Left colon (tissue), 2 donors: ENCODE measurements around the gene KIF23. TPM values are rescaled to one million over a fixed set of nuclear protein-coding genes. Genes with fewer than 3 reads are reported as not detected.

ENCODE experiments used
- ATAC-seq: fragments of 200-7000 bp; cut with Tn5 transposase; one replicate; pipeline ENCODE4 v1.9.1; 2020; ENCODE audit warnings: mild to moderate bottlenecking, moderate library complexity
- DNase-seq, 2 donors: peaks; one replicate each; pipeline ENCODE4 v3.0.0-alpha.2; 2020
- intact Hi-C, 2 donors: fragments of 100-400 bp; cut with DNase I in 1 of 2; cut with micrococcal nuclease in 1 of 2; formaldehyde crosslinking; loops; one replicate each; pipeline versions ENCODE4 v1.11.2 to v1.14.0; 2022; cut with DNase I, micrococcal nuclease
- total RNA-seq, 2 donors: library from RNA; stranded (reverse); fragmentation: NEBNext Ultra II Directional; extraction: Animal tissue kit (Norgen Biotek cat#: 25700); gene quantifications; one replicate each; pipeline ENCODE4 v1.2.1, GENCODE V29; 2021
- donor health status: DM: no; HTN: no; CAD: no.
- donor health status: DM: yes; HTN: yes; CAD: no.

The KIF23 gene
- total RNA-seq, 2 donors from 2014 or later, result 4.0 to 8.7 TPM

DNA sequence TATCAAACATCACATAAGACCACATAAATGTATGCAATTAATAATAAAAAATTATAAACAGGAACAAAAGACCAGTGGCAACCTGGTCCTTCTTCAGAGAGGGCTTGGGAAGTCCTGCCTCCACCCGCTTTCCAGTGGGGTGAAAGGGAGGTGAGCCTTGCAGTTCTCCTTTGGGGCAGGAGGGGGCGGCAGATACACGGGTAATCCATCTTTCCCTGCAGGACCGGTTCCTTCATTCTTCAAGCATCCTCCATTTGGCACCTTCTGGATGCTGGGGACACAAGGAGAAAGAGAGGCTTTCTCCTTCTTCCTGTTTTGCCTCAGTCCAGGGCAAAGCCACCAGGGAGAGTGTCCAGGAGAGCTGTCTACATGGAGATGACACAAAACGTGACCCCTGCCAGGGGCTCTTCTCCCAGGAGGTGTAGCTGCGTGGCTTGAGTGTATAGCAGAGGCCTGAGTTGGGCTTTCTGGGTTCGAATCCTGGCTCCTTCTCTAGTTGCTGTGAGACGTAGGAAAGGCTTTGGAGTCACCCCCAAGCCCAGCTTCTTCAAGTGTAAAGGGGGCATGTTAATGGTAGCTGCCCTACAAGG is 61.7 kb downstream of the KIF23 start:
- DNase-seq (peak; percentile 39 to 84), ATAC-seq (peak; percentile 94)
- intact Hi-C loops, result loop anchor here (5.0 to 10.0 kb wide), 2 partner anchors 1009 to 1011 kb away; no protein-coding TSS in a partner anchor

DNA sequence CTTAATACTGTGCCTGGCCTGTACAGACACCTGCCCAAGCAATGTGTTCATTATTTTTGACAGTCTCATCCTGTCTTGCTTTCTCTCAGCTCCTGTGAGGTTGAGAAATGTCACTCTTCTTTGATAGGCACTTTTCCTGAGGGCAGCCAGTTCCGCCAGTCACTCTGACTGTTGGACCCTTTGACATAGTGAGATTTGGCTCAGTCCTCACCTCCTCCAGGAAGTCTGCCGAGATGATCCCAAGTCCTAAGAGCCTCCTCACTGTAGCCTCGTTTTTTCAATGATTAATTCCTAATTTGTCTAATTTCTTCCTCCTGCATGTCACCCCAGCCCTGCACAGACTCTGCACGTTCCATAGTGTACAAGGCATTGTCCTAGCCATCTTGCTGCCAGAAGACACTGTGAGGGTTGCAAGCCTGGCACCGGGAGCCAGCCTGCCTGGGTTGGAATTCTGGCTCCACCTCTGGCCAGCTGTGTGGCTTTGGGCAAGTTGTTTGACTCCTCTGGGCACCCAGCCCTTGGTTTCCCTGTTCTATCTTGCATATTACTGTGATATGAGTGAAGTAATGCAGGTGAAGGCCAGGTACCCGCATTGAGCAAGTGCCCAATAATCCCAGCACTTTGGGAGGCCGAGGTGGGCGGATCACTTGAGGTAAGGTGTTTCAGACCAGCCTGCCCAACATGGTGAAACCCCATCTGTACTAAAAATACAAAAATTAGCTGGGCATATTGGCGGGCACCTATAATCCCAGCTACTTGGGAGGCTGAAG is 62.7 kb downstream of the KIF23 start:
- no peak for DNase-seq
- ATAC-seq, result no peak
- intact Hi-C loops, result loop anchor here (5.0 to 10.0 kb wide), 2 partner anchors 1008 to 1010 kb away; no protein-coding TSS in a partner anchor

DNA sequence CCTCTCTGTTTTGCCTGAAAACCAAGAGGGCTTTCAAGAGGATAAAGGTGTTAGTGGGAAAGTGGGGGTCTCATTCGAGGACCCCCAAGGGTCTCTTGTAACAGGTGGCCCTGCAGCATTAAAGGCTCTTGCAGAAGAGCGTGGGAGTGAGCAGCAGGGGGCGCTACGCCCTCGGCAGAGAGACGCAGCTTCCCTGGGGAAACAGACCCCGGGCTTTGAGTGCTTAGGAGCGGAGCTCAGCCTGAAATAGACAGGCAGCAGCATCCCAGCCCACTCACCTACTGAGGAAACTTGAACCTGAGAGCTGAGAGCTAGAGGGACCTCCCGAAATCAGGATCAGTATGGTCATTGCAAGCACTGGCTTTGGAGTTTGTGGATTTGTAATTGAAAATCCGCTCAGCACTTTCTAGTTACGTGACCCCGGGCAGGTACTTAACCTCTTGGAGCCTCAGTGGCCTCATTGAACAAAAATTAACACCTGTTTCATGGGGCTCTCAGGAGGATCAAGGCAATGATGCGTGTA is 64.2 kb downstream of the KIF23 start:
- DNase-seq, result peak in 1 of 2 donors; percentile 62
- intact Hi-C loops, result loop anchor here (5.0 to 10.0 kb wide), 2 partner anchors 1006 to 1009 kb away; no protein-coding TSS in a partner anchor
- ATAC-seq, result peak; percentile 43

DNA sequence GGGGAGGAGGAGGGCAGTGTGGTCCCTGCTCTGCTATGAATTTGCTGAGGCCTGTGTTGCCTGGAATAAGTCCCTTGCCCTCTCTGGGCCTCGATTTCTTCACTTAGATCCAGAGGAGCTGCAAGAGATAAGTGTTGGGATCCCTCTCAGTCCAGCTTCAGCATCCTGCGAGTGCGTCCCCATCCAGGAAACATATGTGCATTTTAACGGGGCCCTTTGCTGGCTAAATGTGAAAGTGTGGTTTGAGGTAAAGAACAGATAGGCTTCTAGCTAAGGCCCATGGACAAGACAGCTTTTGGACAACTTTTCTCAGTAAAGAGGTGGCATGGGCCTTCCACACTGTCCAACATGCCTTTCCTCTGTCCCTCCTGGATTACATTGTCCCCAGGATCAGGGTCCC is 64.9 kb downstream of the KIF23 start:
- intact Hi-C loops, result loop anchor here (5.0 to 10.0 kb wide), 2 partner anchors 1006 to 1008 kb away; no protein-coding TSS in a partner anchor
- no peak for ATAC-seq
- no peak for DNase-seq

DNA sequence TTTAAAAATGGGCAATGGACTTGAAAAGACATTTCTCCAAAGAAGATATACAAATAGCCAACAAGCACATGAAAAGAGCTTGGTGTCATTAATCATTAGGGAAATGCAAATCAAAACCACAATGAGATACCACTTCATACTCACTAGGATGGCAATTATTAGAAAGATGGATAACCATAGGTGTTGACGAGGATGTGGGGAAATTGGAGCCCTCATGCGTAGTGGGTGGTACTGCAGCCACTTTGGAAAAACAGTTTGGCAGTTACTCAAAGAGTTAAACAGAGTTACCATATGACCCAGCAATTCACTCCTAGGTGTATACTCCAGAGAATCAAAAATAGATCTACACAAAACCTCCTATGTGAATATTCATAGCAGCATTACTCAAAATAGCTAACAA is 65.8 kb downstream of the KIF23 start:
- no peak for DNase-seq
- ATAC-seq, result no peak
- intact Hi-C loops, result loop anchor here (5.0 to 10.0 kb wide), 2 partner anchors 1005 to 1007 kb away; no protein-coding TSS in a partner anchor

DNA sequence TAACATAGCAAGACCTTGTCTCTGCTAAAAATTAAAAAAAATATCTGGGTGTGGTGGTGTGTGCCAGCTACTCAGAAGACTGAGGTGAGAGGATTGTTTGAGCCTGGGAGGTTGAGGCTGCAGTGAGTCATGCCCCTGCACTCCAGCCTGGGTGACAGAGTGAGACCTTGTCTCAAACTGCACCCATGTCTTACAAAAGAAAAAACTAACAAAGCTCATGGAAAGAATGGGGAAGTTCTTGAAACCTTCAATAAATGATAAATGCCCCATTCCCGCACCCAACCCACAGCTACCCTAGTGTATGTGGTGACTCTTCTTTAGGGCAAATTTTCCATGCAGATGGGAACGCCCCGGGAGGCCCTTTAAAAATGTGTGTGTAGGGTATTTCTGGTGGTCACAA is 66.8 kb downstream of the KIF23 start:
- intact Hi-C loops, result no loop called here
- ATAC-seq, result no peak

DNA sequence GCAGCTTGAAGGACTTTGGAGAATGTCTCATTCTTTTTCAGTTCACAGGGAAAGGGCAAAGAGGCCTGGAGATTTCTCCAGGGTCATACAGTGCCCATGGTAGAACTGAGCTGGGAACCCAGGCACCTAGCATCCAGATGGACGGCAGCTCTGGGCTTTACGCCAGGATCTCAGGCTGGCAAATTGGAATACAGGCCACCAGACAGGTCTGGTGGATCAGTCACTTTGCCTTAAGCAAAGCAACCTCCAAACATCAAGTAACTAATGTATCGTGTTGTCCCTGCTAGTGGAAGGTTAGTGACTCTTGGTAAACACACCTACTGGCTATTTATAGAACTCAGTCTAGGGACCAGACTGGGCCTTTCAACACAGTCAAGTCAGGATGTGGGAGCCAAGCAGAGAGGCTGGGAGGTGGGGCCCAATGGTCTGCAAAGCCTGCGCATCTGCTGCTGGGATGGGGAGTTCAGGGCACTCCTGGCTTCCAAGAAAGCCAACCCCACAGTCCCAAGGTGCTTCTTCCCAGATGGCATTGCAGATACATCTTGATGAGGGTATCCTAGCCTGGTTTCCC is 68.6 kb downstream of the KIF23 start:
- intact Hi-C loops, result no loop called here
- no peak for DNase-seq
- ATAC-seq, result no peak

More for the DNA sequence above, 66.8 kb downstream of the KIF23 start:
- no peak for DNase-seq

DNA sequence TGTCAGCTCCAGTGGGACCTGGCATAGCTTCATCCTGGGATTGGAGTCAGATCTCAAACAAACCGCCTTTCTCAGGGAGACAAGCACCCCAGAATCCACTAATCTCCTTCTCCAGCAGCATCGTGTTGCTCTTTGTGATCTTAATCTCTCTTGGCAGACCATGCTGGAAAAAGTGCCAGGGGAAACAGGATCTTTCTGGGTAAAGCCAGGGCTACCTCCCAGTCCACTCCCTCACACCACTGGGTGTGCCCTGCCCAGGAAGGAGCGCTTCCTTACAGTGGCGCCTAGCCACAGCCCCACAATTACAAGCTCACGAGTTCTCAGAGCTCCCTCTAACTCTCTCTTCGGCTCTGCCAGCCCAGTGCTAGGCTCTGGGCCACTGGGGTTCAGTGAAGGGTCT is 70.7 kb downstream of the KIF23 start:
- ATAC-seq (peak; percentile 94), DNase-seq (peak; percentile 25 to 32)
- intact Hi-C loops, result no loop called here

DNA sequence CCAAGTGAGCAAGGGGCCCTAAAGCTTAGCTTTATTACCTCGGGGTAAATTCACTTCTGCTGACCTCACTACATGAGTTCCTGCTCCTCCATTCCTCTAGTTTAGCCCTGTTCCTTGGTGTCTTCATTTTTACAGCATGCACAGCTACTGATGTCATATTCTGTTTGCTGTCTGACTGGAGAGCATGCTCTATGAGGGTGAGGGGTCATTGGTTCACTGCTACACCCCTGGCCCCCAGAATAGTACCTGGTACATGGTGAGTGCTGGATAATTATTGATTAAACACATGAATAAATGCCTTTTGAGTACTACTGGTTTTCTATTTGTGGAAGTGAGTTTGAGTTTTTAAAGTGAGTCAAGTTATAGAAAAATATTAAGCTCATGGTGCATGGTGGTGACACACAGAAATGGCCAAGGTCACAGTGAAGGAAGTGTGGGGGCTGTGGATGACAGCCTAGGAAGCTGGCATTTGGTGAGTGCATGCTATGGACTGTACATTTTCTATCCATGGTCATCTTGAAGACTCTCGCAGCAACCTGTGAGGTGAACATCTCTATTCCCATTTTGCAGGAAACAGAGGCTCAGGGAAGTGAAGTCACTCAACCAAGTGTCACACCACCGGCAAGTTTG is 72.4 kb downstream of the KIF23 start:
- intact Hi-C loops, result no loop called here
- DNase-seq, result no peak

DNA sequence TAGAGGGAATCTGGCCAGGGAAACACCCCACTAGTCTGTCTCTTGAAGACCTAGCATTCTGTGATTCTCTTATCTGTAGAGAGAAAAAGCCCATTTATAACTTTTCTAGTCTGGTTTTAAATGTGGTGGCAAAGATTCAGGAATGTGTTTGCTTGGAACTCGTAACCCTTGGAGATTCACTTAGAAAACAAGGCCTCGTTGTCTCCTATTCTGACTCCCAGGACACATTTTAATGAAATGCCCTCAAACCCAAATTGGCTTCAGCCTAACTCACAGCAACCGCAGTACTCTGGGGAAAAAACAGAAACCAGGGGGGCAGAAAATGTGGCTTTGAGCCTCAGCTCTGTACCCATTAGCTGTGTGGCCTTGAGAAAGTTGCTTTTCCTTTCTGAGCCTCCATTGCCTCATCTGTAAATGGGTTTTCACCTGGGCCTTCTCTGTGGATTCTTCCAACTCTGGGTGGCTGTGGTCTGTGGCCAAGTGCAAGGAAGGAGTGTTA is 75.0 kb downstream of the KIF23 start:
- intact Hi-C loops, result no loop called here
- no peak for ATAC-seq
- DNase-seq, result no peak

More for the DNA sequence above, 72.4 kb downstream of the KIF23 start:
- no peak for ATAC-seq

DNA sequence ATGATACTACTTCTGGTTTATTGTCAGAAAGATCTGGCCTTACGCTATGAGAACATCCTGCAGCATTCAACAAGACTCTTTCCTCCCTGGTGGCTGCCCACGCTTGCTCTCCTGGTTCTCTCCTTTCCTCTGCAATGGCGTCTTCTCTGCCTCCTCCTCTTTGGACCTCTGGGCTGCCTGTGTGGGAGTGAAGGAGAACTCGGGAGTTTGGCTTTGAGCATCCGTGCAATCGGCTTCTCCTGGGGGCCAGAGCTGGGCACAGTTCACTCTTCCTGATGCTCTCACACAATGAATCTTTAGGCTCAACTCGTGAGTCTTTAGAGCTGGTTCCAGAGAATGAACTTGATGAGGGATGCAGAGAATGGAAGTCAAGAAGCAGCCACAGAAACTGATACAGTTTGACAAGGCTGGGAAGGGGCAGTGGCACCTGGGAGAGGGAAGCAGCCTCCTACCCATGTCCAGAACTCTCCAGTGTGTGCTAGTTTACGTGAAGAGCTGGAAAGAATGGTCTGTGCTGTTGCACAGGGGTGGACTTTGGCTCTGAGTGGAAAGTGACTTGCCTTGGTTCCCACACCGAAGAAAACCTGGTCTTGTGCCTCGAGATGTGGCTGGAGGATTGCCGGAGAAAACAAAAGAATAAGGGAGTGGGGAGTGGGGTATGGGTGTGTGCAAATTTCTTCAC is 76.3 kb downstream of the KIF23 start:
- intact Hi-C loops, result no loop called here
- ATAC-seq, result no peak
- DNase-seq, result no peak

DNA sequence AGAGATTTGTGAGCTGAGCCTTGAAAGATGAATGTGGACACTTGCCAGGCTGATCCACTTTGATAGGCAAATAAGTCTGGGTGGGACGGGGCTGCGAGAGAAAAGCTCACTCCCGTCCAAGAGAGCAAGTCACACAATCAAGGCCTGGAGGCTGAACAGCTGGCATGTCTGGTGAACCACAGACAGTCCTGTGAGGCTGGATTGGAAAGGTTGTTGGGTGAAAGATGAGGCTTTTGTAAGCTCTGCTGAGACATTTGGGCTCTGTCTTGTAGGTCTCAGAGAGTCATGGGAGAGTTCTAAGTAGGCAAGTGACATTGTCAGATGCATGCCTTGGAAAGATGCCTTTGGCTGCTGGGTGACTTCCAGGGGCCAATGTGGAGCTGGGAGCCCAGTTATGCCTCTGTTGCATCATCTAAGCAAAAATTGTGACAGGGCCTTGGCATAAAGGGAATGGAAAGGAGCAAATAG is 76.9 kb downstream of the KIF23 start:
- intact Hi-C loops, result no loop called here
- ATAC-seq, result no peak
- DNase-seq, result no peak

DNA sequence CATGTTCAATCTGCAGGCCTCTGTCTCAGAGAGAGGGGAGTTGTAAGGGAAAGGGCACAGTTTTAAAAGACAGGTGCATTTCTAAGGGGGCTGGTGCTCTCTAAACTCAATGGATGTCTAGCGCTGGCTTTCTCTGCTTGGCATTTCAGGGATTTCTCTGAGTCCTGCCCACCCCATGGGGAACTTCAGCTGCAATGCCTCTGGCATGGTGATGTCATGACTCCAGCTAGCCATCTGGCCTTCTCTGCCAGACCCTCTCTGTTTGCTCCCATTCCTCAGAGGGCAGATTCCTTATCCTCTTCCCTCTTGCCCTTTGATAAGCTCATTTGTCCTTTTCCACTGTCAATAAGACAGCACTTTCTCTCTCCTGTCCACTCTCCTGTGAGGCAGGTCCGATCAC is 79.3 kb downstream of the KIF23 start:
- intact Hi-C loops, result no loop called here
- DNase-seq (no peak), ATAC-seq (no peak)

DNA sequence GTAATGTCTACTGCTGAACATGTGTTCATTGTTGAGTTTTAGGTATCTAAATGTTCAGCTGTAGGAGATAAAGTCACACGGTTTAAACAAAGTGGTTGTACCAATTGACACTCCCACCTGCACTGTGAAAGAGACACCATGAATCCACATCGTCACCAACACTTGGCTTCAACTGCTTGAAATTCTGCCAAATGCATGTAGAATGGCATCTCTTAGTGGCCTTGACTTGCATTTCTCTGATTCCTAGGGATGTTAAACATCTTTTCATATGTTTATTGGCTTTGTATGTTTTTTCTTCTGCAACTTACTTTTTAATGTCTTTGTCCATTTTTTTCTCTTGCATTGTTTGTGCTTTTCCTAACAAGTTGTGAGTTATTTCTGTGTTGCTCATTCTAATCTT is 81.9 kb downstream of the KIF23 start:
- ATAC-seq (no peak), DNase-seq (no peak)
- intact Hi-C loops, result no loop called here

DNA sequence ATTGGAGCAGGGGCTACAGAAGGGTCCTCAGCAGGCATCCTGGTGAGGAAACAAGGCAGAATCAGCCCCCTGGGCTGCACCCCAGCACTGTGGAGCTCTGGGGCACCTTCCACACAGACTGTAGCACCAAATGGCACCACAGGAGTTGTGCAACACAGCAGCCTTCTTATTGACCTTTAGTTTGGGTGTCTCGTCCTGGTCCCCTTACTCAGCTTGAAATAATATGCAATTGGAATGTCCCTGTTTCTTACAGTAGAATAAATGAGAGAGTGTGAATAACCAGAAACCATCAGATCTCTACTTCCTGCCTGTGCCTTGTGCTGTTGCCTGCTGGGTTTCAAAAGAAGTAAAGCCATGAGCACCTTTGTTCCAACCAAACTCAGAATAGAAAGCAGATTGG is 82.9 kb downstream of the KIF23 start:
- DNase-seq, result no peak

DNA sequence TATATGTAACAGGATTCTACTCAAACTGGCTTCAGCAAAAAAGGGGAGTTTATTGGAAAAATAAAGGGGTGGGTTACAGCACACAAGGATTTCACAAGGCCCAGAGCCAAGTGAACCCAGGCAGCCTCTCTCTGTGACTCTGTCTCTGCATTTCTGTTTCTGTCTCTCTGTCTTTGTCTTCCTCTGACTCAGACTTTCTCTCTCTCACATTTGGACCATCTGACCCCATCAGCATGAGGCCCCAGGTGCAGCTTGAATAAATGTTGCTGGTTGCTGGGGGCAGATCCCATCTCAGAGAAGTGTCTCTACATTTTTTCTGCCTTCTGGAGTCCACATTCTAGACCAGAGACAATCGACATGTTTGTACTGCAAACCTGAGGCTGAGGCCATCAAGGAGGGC is 83.5 kb downstream of the KIF23 start:
- no peak for DNase-seq
- ATAC-seq, result no peak
- intact Hi-C loops, result no loop called here

More for the DNA sequence above, 82.9 kb downstream of the KIF23 start:
- ATAC-seq, result no peak
- intact Hi-C loops, result no loop called here
